Measurements from ENCODE around the gene GUCY2D.
"Not testable (repeated sequence)": the region's sequence is repeated elsewhere in the genome, so short reads cannot be mapped to it uniquely, and the experiment has no call there.

GUCY2D gene

DNA sequence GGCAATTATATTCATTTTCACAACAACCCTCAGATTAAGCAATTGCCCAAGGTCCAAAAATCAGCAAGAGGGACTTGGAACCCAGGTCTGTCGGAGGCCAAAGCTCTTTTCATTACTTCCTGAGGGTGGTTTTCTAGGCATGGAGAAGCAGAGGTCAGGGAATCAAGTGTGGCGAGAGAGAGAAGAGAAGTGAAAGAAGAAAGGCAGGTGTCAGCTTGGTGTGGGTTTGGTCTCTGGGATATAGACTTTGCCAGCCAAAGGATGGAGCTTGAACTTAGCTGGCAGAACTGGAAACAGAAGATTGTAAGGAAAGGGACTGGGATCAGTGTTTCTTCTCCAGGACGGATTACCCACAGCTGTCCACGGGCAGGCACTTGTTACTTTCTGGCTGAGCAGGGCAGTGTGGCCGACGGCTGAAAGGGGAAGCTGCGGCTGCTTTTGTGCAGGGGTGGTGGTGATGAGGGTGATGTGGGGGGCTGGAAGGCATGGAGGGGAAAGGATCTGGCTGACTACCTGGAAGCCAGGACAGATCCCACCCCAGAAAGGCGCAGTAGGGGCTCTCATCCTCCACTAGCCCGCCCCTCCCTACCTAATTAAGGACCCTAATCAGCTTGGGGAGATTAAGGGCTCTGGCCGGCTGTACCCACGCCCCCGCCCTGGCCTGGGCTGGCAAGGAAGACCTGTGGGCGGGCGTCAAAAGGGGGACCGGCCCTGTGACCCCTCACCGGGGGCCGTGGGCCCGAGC, at the start of gene GUCY2D:
GUCY2D (plus strand) TSS at position 640 of the 745 bp plus-strand sequence. CDS start 433 bp downstream, outside the sequence.
- DNase-seq = no peak

DNA sequence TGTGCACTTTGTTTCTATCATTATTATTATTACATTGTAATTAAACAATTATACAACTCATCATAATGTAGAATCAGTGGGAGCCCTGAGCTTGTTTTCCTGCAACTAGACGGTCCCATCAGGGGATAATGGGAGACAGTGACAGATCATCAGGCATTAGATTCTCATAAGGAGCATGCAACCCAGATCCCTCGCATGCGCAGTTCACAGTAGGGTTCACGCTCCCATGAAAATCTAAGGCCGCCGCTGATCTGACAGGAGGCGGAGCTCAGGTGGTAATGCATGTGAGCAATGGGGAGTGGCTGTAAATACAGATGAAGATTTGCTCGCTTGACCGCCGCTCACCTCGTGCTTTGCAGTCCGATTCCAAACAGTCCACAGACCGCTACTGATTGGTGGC, 49.1 kb upstream of the GUCY2D start:
- DNase-seq = not testable (repeated sequence)

DNA sequence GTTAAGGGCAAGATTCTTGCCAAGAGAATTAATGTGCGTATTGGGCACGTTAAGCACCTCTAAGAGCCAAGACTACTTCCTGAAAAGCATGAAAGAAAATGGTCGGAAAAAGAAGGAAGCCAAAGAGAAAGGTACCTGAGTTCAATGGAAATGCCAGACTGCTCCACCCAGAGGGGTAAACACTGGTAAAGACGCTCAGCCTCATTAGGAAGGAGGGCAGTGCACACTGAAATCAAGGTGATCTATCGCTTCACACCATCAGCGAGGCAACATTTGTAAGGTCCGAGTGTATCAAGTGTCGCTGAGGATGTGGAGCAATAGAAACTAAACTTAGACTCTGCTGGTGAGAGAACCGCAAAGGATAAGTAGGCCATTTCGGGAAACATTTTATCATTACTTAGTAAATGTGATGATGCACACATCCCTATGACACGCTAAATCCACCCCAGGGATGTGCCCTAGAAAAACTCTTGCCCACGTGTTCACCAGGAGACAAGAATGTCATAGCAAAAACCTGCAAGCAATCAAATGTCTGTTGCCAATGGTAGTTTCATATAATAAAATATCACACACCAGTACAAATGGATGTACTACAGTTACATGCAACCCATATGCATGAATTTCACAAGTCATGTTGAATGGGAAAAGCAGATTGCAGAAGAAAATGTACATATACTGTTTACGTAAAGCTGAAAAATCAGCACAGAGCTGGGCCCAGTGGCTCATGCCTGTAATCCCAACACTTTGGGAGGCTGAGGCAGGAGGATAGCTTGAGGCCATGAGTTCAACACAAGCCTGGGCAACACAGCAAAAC, 46.8 kb upstream of the GUCY2D start:
- no peak for DNase-seq

DNA sequence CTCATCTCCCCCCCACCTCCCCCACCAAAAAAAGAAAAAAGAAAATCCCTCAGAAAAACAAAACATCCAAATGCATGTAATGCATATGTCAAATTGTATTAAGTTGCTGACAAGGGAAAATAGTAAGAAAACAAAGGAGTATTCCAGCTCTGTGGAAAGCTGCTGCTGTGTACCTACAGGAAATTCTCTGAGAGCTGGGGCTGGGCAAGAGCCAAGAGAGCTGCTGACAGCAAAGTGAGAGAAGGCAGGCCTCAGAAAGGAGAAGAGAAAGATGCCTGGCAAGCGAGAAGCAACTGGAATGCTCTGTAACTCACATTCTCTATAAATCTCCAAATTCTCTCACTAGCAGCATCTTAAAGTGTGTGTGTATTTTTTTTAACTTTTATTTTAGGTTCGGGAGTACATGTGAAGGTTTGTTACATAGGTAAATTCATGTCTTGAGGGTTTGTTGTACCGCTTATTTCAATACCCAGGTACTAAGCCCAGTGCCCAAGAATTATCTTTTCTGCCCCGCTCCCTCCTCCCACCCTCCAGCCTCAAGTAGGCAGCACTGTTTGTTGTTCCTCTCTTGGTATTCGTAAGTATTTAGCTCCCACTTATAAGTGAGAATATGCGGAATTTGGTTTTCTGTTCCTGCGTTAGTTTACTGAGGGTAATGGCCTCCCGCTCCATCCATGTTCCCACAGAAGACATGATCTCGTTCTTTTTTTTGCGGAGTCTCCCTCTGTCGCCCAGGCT, 46.0 kb upstream of the GUCY2D start:
- DNase-seq = no peak

DNA sequence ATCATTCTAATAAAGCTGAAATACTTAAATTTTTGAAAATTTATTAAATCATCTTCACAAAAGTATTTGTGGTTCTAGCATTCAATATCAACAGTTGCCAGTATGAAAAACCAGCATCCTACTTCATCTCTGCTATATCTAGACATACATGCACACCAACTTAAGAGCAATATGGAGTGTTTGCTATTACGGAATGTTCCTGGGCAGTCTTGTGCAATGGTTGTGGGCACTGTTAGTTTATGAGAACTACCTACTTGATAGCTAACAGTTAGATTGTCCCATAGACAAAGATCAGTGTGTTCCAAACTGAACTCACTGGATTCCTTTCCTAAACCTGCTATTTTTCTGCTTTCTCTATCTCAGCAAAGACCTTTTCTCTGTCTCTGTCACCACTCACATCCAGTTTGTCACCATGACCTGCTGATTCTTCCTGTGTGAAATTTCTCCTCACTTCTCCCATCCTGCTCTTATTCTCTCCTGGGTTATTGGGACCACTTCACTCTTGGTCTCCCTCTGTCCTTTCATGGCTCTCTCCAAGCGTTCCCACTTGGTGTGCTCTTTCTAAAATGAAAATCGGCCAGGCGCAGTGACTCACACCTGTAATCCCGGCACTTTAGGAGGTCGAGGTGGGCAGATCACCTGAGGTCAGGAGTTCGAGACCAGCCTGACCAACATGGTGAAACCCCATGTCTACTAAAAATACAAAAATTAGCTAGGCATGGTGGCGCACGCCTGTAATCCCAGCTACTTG, 42.7 kb upstream of the GUCY2D start:
- DNase-seq = no peak

DNA sequence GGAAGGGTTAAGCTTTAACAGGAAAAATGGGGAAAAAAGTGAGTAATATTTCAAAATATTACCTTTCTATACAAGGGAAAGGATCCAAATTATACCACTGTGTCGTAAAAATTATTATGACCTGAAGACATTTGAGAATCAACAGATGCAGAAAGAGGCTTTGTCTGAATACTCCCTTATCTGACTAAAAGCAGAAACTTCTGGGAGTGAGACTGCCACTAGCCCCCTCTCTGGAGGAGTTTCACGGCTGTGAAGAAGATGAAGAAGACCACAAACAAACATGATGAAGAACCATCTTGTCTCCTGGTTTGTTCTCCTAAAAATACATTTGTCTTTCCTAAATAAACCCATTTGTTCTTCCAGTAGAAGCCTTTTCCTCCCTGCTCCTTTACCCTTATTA, 41.0 kb upstream of the GUCY2D start:
- no peak for DNase-seq

DNA sequence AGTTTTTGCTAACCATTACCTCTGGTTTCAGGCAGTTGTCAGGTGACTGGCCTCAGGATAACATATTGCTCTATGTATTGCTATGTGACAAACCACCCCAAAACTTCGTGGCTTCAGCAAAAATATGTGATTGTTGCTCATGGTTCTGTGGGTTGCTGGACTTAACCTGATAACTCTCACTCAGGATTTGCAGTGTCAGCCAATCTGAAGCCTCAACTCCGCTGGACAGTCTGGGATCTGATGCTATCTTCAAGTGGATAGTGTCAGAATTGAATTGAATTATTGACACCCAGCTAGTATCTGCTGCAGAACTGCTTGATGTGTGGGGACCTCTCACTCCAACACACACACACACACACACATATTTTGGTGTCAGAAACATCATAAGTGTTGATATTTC, 34.7 kb upstream of the GUCY2D start:
- no peak for DNase-seq

DNA sequence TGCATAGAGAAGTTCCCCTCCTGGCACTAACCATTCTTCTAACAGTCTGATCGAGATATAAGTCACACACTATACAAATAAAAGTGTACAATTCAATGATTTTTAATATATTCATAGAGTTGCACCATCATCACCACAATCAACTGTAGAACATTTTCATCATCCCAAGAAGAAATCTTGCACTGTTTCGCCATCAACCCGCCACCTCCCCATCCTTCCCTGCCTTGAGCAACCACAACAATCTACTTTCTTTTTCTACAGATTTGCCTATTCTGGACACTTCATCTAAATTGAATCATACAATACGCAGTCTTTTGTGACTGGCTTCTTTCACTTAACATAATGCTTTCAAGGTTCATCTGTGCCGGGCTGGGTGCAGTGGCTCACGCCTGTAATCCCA, 33.0 kb upstream of the GUCY2D start:
- DNase-seq = no peak

DNA sequence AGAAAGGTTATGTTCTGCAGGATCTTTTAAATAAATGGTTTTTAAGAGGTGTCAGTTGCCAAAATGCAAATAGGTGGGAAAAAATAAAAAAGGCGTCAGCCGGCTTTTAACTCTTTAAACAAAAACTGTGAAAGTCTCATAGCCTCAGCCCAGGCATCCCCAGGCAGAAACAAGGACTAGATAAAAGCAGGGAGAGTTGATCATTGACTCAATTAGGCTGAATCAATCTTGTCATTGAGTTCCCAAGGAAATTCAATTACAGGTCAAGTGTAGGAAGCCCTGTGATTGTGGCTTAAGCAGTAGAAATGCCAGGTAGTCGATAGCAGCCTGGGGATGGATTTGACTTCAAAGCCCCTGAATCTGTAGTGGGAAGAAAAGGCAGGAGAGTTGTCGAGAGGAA, 30.8 kb upstream of the GUCY2D start:
- DNase-seq = no peak

DNA sequence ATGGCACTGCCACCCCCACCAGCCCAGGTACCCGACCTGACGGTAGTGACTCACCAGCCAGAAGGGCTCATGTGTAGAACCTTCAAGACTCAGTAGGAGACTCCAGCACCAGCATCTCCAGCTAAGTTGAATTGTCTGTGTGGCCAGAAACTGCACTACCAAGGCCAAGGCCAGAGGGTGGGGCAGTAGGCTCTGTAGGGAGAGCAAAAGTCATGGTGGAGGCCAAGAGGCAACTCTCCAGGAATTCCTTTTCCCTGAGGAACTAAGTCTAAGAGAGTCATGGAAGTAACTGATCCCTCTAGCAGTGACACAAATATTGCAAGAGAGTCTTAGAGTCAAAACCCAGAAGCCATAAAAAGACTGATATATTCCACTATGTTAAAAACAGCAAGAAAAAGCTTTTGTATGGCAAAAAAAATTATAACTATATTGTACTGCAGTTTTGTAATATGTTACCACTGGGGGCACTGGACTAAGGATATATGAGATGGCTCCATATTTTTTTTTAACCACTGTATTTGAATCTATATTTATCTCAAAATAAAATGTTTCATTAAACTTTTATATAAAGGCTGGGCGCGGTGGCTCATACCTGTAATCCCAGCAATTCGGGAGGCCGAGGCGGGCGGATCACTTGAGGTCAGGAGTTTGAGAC, 30.2 kb upstream of the GUCY2D start:
- no peak for DNase-seq

DNA sequence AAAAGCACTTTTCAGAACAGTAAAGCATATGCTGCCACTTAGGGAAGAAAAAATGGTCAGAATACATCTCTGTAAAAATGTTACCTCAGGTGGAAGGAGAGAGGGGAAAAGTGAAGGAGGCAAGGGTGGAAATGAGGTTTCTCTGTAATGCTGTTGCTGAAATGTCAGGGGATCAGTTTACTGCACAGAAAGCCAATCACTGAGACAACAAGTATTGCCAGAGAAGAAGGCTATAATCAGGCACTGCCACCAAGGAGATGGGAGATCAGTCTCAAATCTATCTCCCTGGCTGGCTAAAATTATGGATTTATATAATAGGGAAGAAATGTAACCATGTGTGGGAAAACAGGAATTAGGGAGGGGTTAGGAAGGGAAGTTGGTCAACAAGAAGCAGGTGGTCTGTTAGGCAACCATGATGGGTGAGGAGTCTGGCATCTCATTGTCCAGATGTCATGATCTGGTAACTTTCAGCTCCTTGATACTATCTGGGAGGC, 27.7 kb upstream of the GUCY2D start:
- DNase-seq = no peak

DNA sequence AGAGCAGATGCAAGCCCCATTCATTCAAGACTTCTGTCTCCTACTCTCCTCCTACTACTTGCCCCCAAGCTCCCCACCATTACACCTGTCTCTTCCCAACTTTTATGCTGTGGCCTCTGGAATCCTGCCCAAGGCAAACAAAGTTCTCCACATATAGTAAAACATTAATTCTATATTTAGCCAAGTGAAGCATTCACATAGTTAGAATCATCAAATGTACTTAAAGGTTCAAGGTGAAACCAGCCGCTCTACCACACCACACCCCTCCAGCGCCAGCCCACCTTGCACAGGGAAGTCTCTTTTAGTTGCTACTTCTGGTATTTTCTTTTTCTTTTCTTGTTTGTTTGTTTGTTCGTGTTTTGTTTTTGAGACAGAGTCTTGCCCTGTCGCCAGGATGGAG, 25.4 kb upstream of the GUCY2D start:
- DNase-seq = no peak

DNA sequence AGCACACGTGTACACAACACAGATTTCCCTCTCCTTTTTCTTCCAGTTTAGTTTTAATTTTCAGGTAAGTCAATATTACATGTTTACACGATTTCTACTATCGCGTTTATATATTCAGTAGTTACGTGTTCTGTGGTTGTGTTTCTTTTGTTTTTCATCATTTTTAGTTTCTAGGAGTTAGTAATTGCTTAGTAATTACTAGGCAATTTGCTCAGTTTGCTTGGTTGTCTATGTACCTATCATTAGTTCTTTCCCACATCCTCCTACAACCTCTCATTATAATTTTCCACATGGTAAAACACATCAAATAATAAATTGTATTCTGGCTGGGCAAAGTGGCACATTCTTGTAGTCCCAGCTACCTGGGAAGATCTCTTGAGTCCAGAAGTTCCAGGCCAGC, 24.6 kb upstream of the GUCY2D start:
- DNase-seq = no peak

DNA sequence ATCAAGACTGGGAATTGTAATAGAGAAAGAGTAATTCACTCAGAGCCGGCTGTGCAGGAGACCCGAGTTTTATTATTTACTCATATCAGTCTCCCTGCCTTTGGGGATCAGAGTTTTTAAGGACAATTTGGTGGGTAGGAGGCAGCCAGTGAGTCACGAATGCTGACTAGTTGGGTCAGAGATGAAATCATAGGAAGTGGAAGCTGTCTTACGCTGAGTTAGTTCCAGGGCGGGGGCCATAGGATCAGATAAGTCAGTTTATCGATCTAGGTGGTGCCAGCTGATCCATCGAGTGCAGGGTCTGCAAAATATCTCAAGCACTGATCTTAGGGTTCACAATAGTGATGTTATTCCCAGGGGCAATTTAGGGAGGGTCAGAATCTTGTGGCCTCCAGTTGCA, 20.2 kb upstream of the GUCY2D start:
- DNase-seq = no peak

DNA sequence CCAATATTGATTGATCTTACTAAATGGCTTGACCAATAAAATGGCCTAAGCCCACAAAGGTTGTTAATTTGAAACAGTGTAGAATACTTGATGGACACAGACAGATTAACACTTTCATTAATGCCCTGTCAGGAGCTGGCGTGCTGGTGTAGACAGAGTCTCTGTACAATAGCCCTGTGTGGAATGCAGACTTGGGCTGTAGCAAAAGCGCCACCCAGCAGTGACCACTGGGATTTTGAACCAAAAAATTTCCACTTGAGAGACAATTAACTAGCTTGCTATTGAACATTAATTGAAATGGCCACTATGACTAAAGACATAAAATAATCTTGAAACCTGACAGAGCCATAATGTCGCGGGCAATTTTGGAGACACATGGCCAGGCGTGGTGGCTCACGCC, 19.7 kb upstream of the GUCY2D start:
- DNase-seq = no peak

DNA sequence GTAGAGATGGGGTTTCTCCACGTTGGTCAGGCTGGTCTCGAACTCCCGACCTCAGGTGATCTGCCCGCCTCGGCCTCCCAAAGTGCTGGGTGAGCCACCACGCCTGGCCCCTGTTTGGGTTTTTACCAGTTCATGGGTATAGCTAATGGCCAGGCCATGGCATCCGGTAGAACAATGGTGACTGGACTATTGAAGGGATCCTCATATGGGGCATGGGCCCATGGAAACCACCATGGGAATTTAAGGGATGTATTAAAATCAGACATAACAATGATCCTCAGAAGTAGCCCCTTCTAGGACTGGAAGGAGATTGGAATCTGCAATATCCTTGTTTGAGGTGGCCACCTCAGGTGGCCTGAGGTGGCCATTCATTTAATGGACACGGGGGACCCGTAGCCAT, 17.5 kb upstream of the GUCY2D start:
- no peak for DNase-seq

DNA sequence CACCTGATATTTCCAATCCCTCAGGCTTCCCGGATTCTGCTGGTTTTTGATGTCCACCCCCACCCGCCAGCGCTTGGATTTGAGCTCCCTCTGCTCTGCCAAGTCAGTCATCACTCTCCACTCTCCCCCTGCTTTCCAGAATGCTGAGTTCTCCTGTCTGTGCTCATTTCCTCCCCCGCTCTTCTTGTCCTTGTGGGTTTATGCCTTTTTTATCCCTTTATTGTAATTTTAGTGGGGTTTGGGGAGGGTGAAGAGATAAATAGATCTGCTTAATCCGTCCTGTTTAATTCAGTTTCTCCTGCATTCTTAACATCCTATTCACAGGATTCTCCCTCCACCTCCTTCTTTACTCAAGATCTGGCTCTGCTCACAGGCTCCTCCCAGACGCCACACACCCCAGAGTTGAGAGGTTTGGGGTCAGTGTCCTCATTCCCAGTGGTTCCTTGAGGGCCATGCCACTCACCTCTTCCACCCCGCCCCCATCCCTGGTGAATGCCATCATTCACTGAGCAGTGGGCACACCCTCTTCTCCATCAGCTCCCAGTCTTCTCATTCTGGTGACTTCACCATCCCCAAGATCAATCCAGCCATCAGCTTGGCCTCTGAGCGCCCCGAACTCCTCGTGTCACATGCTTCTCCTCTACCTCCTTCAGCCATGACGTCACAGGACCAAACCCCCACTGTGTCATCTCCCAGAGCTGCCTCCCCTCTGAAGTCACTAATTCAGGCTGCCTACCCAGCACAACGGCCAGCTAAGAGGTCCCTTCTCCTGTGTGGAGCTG, 15.1 kb upstream of the GUCY2D start:
- no peak for DNase-seq

DNA sequence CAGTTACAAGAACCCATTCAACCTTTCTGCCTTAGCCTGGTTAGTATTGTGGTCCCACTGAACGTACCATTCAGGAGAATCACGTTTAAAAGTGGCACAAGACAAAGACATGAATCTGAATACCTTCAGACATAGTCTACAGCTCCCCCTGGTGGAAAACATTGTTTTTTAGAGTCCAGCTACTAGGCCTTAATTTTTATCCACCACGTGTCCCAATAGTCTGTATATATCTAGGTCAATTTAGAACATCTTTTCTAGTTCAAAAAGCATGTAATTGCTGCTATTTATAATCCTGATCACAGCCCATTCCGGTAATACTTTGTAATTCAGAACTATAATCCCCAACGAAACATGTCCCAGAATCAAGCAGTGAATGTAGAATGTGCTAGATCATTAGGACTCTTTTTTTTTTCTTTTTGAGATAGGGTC, 13.7 kb upstream of the GUCY2D start:
- DNase-seq = peak; percentile 92

DNA sequence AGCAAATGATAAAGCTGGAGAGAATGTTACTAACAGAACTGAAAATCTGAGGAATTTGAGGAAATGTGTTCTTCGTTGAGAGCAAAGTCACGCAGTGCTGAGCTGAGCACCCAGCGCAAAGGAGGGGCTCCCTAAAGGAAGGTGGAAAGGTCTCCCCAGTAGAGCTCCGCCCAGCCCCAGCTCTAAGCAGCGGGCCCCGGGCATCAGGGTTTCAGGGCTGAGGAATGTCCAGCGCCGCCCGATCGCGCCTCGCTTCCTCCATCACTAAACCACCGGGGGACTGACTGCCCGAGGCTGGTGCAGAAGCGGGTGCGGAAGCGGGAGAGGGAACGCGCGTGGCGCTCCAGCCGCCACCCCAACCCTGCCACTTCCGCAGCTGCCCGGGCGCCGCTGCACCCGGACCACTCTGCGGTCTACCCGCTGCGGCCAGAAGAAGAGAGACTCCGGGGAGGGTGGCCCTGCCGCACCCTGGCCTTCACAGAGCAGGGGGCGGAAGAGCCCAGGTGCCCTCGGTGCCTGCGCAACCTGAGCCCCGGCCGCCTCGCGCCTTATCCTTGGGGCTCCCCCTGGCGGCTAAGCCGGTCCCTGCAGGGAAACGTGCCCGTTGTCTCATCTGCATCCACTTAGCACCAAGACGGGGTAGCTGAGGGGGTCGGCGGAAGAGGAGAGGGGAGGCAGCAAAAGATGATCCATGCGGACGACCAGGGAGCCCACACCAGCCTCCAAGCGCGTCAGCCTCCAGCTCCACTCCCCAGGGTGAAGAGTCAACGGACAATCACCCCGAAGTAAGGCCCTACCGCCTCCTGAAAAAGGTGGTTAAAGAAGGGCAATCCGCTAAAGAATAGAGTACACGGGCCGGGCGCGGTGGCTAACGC, 12.4 kb upstream of the GUCY2D start:
- DNase-seq = peak; percentile 45

DNA sequence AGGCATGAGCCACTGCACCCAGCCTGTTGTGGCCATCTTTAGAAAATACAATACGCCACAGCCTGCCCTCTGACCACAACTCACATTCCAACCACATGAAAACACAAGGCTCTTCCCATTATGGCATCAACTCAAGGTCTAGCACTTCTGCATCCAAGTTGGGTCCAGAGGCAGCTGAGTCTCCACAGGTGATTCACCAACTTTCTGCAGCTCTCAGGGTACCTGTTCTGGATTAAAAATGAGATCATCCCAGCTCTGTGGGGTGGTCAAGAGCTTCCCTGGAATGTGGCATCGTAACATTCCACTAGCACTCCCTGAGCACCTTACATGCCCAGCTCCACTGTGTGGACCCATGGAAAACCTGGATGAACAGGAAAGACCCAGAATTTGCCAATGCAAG, 9.9 kb upstream of the GUCY2D start:
- no peak for DNase-seq

Data from NCI-H1694 treated with DMSO at 0.1 percent for 48 hours (cell line).